HEK293 (cell line): ENCODE data around the gene SOCS6.

Experiments
- BCL11B ChIP-seq: fragments of 450-650 bp; formaldehyde crosslinking; IDR thresholded peaks from 2 replicates; pipeline ENCODE4 v1.5.1; 2016; ENCODE audit warnings: low read depth, missing biosample characterization, missing genetic modification characterization
- GLIS2 ChIP-seq: fragments of 450-650 bp; formaldehyde crosslinking; IDR thresholded peaks from 2 replicates; pipeline ENCODE4 v1.5.1; 2016; ENCODE audit warnings: missing biosample characterization, missing genetic modification characterization
- HOXC10 ChIP-seq: sonication (generic); formaldehyde crosslinking; IDR thresholded peaks from 2 replicates; pipeline ENCODE4 v1.8.1; 2023; ENCODE audit warnings: mild to moderate bottlenecking, missing genetic modification reagents
- IKZF3 ChIP-seq: fragments of 450-650 bp; IDR thresholded peaks from 2 replicates; pipeline ENCODE4 v1.5.0; 2018; ENCODE audit warnings: missing biosample characterization, mild to moderate bottlenecking, missing genetic modification characterization, moderate library complexity
- KLF7 ChIP-seq: fragments of 450-650 bp; formaldehyde crosslinking; IDR thresholded peaks from 2 replicates; pipeline ENCODE4 v1.5.1; 2016; ENCODE audit warnings: missing biosample characterization, missing genetic modification characterization, borderline replicate concordance
- OSR2 ChIP-seq: fragments of 450-650 bp; formaldehyde crosslinking; IDR thresholded peaks from 2 replicates; pipeline ENCODE4 v1.5.1; 2016; ENCODE audit warnings: missing biosample characterization, missing genetic modification characterization
- PRDM1 ChIP-seq: fragments of 450-650 bp; formaldehyde crosslinking; IDR thresholded peaks from 2 replicates; pipeline ENCODE4; 2016; ENCODE audit warnings: missing biosample characterization, missing genetic modification characterization
- RBAK ChIP-seq: fragments of 450-650 bp; formaldehyde crosslinking; IDR thresholded peaks from 2 replicates; pipeline ENCODE4 v1.5.1; 2016; ENCODE audit warnings: missing biosample characterization, missing genetic modification characterization
- SCRT1 ChIP-seq: fragments of 450-650 bp; formaldehyde crosslinking; IDR thresholded peaks from 2 replicates; pipeline ENCODE4 v1.5.1; 2016; ENCODE audit warnings: missing biosample characterization, missing genetic modification characterization, borderline replicate concordance
- SCRT2 ChIP-seq: fragments of 450-650 bp; formaldehyde crosslinking; IDR thresholded peaks from 2 replicates; pipeline ENCODE4 v1.5.1; 2016; ENCODE audit warnings: missing biosample characterization, missing genetic modification characterization
- SP7 ChIP-seq: fragments of 450-650 bp; formaldehyde crosslinking; IDR thresholded peaks from 2 replicates; pipeline ENCODE4 v1.5.1; 2016; ENCODE audit warnings: missing biosample characterization, missing genetic modification characterization
- YY1 ChIP-seq: fragments of 450-650 bp; formaldehyde crosslinking; IDR thresholded peaks from 2 replicates; pipeline ENCODE4 v1.5.1; 2018; ENCODE audit warnings: missing biosample characterization, missing genetic modification characterization
- ZBTB17 ChIP-seq: fragments of 450-650 bp; formaldehyde crosslinking; IDR thresholded peaks from 2 replicates; pipeline ENCODE4 v1.5.1; 2016; ENCODE audit warnings: missing biosample characterization, missing genetic modification characterization
- ZBTB20 ChIP-seq: fragments of 450-650 bp; formaldehyde crosslinking; IDR thresholded peaks from 2 replicates; pipeline ENCODE4 v1.5.1; 2016; ENCODE audit warnings: missing biosample characterization, missing genetic modification characterization
- ZIC2 ChIP-seq: fragments of 450-650 bp; formaldehyde crosslinking; IDR thresholded peaks from 2 replicates; pipeline ENCODE4 v1.5.1; 2016; ENCODE audit warnings: missing biosample characterization, missing genetic modification characterization
- ZNF133 ChIP-seq: fragments of 450-650 bp; formaldehyde crosslinking; IDR thresholded peaks from 2 replicates; pipeline ENCODE4 v1.5.1; 2016; ENCODE audit warnings: missing biosample characterization, missing genetic modification characterization
- ZNF433 ChIP-seq: fragments of 450-650 bp; formaldehyde crosslinking; IDR thresholded peaks from 2 replicates; pipeline ENCODE4 v1.5.1; 2016; ENCODE audit warnings: missing biosample characterization, missing genetic modification characterization, low read depth
- ZNF473 ChIP-seq: fragments of 450-650 bp; formaldehyde crosslinking; IDR thresholded peaks from 2 replicates; pipeline ENCODE4 v1.5.1; 2017; ENCODE audit warnings: missing biosample characterization, missing genetic modification characterization
- ZNF530 ChIP-seq: fragments of 450-650 bp; formaldehyde crosslinking; IDR thresholded peaks from 2 replicates; pipeline ENCODE4 v1.5.1; 2016; ENCODE audit warnings: low read depth, missing biosample characterization, missing genetic modification characterization
- ZNF555 ChIP-seq: fragments of 450-650 bp; formaldehyde crosslinking; conservative IDR thresholded peaks from 2 replicates; pipeline ENCODE4 v1.5.1; 2017; ENCODE audit warnings: missing biosample characterization, mild to moderate bottlenecking, missing genetic modification characterization, inconsistent platforms
- ZNF677 ChIP-seq: fragments of 450-650 bp; IDR thresholded peaks from 2 replicates; pipeline ENCODE4 v1.5.0; 2018; ENCODE audit warnings: missing biosample characterization, mild to moderate bottlenecking, missing genetic modification characterization, moderate library complexity
- ZNF747 ChIP-seq: fragments of 450-650 bp; formaldehyde crosslinking; IDR thresholded peaks from 2 replicates; pipeline ENCODE4 v1.5.1; 2016; ENCODE audit warnings: missing biosample characterization, missing genetic modification characterization
- ZNF76 ChIP-seq: fragments of 450-650 bp; formaldehyde crosslinking; IDR thresholded peaks from 2 replicates; pipeline ENCODE4; 2016; ENCODE audit warnings: low read depth, missing biosample characterization, missing genetic modification characterization, borderline replicate concordance
- ZNF768 ChIP-seq: fragments of 450-650 bp; formaldehyde crosslinking; IDR thresholded peaks from 2 replicates; pipeline ENCODE4 v1.5.1; 2018; ENCODE audit warnings: missing biosample characterization, mild to moderate bottlenecking, missing genetic modification characterization
- ZSCAN23 ChIP-seq: fragments of 450-650 bp; formaldehyde crosslinking; IDR thresholded peaks from 2 replicates; pipeline ENCODE4 v1.5.1; 2016; ENCODE audit warnings: missing biosample characterization, missing genetic modification characterization
- ZSCAN30 ChIP-seq: fragments of 450-650 bp; IDR thresholded peaks from 2 replicates; pipeline ENCODE4 v1.5.1; 2018; ENCODE audit warnings: missing biosample characterization, mild to moderate bottlenecking, missing genetic modification characterization, moderate library complexity
- TF ChIP-seq, protein P1 (sequence below): fragments of 450-650 bp; formaldehyde crosslinking; IDR thresholded peaks from 2 replicates; pipeline ENCODE4 v1.5.1; 2017; ENCODE audit warnings: missing biosample characterization, mild to moderate bottlenecking, missing genetic modification characterization, moderate library complexity
- TF ChIP-seq, protein P2 (sequence below): fragments of 450-650 bp; formaldehyde crosslinking; IDR thresholded peaks from 2 replicates; pipeline ENCODE4 v1.5.1; 2016; ENCODE audit warnings: missing biosample characterization, missing genetic modification characterization
- TF ChIP-seq, protein P3 (sequence below): fragments of 450-650 bp; formaldehyde crosslinking; IDR thresholded peaks from 2 replicates; pipeline ENCODE4 v1.5.1; 2016; ENCODE audit warnings: missing biosample characterization, missing genetic modification characterization
- TF ChIP-seq, protein P4 (sequence below): fragments of 450-650 bp; formaldehyde crosslinking; conservative IDR thresholded peaks from 2 replicates; pipeline ENCODE4 v1.5.1; 2016; ENCODE audit warnings: low read depth, missing biosample characterization, missing genetic modification characterization

Gene SOCS6

GRCh38 chr18:70288171-70288850, 534 bp upstream of the SOCS6 start (continued):
- TF ChIP-seq ZNF555 (tag by site-specific recombination) = no peak
- TF ChIP-seq SCRT2 = peak; percentile 69
- TF ChIP-seq ZNF747 = no peak
- TF ChIP-seq PRDM1 (tag by site-specific recombination) = peak; percentile 53; the same call in 1 of the 2 replicates
- TF ChIP-seq YY1 (tag by site-specific recombination) = no peak
- no peak for TF ChIP-seq KLF7
- TF ChIP-seq, protein P1, sequence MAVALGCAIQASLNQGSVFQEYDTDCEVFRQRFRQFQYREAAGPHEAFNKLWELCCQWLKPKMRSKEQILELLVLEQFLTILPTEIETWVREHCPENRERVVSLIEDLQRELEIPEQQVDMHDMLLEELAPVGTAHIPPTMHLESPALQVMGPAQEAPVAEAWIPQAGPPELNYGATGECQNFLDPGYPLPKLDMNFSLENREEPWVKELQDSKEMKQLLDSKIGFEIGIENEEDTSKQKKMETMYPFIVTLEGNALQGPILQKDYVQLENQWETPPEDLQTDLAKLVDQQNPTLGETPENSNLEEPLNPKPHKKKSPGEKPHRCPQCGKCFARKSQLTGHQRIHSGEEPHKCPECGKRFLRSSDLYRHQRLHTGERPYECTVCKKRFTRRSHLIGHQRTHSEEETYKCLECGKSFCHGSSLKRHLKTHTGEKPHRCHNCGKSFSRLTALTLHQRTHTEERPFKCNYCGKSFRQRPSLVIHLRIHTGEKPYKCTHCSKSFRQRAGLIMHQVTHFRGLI (tag by site-specific recombination) = no peak
- no peak for TF ChIP-seq ZBTB17 (tag by site-specific recombination)
- TF ChIP-seq SCRT1 (tag by site-specific recombination) = peak; percentile 46
- peak; percentile 95 for TF ChIP-seq GLIS2 (tag by site-specific recombination)
- TF ChIP-seq IKZF3 = no peak
- TF ChIP-seq SP7 (tag by site-specific recombination) = no peak
- no peak for TF ChIP-seq ZSCAN23 (tag by site-specific recombination)
- no peak for TF ChIP-seq ZNF473 (tag by site-specific recombination)
- no peak for TF ChIP-seq OSR2 (tag by site-specific recombination)
- no peak for TF ChIP-seq ZSCAN30
- TF ChIP-seq ZNF677 (tag by site-specific recombination) = no peak
- TF ChIP-seq ZNF76 (tag by site-specific recombination) = no peak
- no peak for TF ChIP-seq ZNF768 (tag by site-specific recombination)
- TF ChIP-seq BCL11B (tag by site-specific recombination) = no peak
- TF ChIP-seq ZNF433 (tag by site-specific recombination) = no peak
- TF ChIP-seq HOXC10 (CRISPR knock-in tag) = no peak
- TF ChIP-seq, protein P2, sequence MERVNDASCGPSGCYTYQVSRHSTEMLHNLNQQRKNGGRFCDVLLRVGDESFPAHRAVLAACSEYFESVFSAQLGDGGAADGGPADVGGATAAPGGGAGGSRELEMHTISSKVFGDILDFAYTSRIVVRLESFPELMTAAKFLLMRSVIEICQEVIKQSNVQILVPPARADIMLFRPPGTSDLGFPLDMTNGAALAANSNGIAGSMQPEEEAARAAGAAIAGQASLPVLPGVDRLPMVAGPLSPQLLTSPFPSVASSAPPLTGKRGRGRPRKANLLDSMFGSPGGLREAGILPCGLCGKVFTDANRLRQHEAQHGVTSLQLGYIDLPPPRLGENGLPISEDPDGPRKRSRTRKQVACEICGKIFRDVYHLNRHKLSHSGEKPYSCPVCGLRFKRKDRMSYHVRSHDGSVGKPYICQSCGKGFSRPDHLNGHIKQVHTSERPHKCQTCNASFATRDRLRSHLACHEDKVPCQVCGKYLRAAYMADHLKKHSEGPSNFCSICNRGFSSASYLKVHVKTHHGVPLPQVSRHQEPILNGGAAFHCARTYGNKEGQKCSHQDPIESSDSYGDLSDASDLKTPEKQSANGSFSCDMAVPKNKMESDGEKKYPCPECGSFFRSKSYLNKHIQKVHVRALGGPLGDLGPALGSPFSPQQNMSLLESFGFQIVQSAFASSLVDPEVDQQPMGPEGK (tag by site-specific recombination) = peak; percentile 42
- TF ChIP-seq, protein P3, sequence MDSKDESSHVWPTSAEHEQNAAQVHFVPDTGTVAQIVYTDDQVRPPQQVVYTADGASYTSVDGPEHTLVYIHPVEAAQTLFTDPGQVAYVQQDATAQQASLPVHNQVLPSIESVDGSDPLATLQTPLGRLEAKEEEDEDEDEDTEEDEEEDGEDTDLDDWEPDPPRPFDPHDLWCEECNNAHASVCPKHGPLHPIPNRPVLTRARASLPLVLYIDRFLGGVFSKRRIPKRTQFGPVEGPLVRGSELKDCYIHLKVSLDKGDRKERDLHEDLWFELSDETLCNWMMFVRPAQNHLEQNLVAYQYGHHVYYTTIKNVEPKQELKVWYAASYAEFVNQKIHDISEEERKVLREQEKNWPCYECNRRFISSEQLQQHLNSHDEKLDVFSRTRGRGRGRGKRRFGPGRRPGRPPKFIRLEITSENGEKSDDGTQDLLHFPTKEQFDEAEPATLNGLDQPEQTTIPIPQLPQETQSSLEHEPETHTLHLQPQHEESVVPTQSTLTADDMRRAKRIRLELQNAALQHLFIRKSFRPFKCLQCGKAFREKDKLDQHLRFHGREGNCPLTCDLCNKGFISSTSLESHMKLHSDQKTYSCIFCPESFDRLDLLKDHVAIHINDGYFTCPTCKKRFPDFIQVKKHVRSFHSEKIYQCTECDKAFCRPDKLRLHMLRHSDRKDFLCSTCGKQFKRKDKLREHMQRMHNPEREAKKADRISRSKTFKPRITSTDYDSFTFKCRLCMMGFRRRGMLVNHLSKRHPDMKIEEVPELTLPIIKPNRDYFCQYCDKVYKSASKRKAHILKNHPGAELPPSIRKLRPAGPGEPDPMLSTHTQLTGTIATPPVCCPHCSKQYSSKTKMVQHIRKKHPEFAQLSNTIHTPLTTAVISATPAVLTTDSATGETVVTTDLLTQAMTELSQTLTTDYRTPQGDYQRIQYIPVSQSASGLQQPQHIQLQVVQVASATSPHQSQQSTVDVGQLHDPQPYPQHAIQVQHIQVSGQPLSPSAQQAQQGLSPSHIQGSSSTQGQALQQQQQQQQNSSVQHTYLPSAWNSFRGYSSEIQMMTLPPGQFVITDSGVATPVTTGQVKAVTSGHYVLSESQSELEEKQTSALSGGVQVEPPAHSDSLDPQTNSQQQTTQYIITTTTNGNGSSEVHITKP = no peak
- TF ChIP-seq ZNF530 (tag by site-specific recombination) = no peak
- TF ChIP-seq ZIC2 (tag by site-specific recombination) = peak; percentile 47; the same call in 1 of the 2 replicates
- peak; percentile 69 for TF ChIP-seq ZBTB20 (tag by site-specific recombination)
- no peak for TF ChIP-seq RBAK
- no peak for TF ChIP-seq ZNF133 (tag by site-specific recombination)
- TF ChIP-seq, protein P4, sequence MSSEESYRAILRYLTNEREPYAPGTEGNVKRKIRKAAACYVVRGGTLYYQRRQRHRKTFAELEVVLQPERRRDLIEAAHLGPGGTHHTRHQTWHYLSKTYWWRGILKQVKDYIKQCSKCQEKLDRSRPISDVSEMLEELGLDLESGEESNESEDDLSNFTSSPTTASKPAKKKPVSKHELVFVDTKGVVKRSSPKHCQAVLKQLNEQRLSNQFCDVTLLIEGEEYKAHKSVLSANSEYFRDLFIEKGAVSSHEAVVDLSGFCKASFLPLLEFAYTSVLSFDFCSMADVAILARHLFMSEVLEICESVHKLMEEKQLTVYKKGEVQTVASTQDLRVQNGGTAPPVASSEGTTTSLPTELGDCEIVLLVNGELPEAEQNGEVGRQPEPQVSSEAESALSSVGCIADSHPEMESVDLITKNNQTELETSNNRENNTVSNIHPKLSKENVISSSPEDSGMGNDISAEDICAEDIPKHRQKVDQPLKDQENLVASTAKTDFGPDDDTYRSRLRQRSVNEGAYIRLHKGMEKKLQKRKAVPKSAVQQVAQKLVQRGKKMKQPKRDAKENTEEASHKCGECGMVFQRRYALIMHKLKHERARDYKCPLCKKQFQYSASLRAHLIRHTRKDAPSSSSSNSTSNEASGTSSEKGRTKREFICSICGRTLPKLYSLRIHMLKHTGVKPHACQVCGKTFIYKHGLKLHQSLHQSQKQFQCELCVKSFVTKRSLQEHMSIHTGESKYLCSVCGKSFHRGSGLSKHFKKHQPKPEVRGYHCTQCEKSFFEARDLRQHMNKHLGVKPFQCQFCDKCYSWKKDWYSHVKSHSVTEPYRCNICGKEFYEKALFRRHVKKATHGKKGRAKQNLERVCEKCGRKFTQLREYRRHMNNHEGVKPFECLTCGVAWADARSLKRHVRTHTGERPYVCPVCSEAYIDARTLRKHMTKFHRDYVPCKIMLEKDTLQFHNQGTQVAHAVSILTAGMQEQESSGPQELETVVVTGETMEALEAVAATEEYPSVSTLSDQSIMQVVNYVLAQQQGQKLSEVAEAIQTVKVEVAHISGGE = no peak
